Motor neuron (in vitro differentiated cells): ENCODE measurements around the gene RPS6KB2. TPM values are rescaled to one million over a fixed set of nuclear protein-coding genes. Genes with fewer than 3 reads are reported as not detected.

Experiments
- ATAC-seq, 8 experiments: fragments of 200-7000 bp; cut with Tn5 transposase; replicated peaks in 6 of 8; 2 replicates each; pipeline ENCODE4 v1.8.0; 2021; ENCODE audit warnings: mild to moderate bottlenecking in 8 of 8, moderate library complexity in 8 of 8
- H3K27ac ChIP-seq, 2 donors: fragments of 250-450 bp; sonication (Bioruptor Pico); 2 replicates each; pipeline ENCODE4 v1.9.0; 2021; ENCODE audit warnings: antibody characterized with exemption in 2 of 2, mild to moderate bottlenecking in 2 of 2, moderate library complexity in 1 of 2
- H3K4me1 ChIP-seq, 2 donors: fragments of 250-450 bp; sonication (Bioruptor Pico); replicated peaks in 1 of 2; 2 replicates each; pipeline ENCODE4 v1.6.1; 2021; ENCODE audit warnings: antibody characterized with exemption in 2 of 2, mild to moderate bottlenecking in 2 of 2, moderate library complexity in 1 of 2
- H3K4me3 ChIP-seq, 5 donors: fragments of 250-450 bp; sonication (Bioruptor Pico); 2 replicates each; pipeline ENCODE4 v1.9.0; 2021; ENCODE audit warnings: antibody characterized with exemption in 5 of 5, mild to moderate bottlenecking in 5 of 5, moderate library complexity in 4 of 5
- WGBS, 10 experiments: fragments of 450-650 bp; shearing (Covaris generic); methylation state at CpG; one replicate each; pipeline ENCODE4 v1.0.0; 2022; 5-methylcytosine and 5-hydroxymethylcytosine counted together
- in situ Hi-C, 9 experiments: fragments of 400-800 bp; cut with MboI; loops; one replicate each; pipeline ENCODE4 v1.15.0; 2021; ENCODE audit warnings: low sequenced_read_pairs in 9 of 9, low pct_unique_long_range_greater_than_20kb in 2 of 9; ENCODE audit not compliant: unreplicated experiment in 9 of 9
- total RNA-seq, 8 experiments: library from RNA; unstranded; fragments of 300-600 nt; gene quantifications; 2 replicates each; pipeline versions ENCODE4 v1.2.3 to v1.2.4, GENCODE V29; 2022

The RPS6KB2 gene
- total RNA-seq, 8 experiments from 2014 or later, result 21.8 to 48.3 (median 30.6) TPM

DNA sequence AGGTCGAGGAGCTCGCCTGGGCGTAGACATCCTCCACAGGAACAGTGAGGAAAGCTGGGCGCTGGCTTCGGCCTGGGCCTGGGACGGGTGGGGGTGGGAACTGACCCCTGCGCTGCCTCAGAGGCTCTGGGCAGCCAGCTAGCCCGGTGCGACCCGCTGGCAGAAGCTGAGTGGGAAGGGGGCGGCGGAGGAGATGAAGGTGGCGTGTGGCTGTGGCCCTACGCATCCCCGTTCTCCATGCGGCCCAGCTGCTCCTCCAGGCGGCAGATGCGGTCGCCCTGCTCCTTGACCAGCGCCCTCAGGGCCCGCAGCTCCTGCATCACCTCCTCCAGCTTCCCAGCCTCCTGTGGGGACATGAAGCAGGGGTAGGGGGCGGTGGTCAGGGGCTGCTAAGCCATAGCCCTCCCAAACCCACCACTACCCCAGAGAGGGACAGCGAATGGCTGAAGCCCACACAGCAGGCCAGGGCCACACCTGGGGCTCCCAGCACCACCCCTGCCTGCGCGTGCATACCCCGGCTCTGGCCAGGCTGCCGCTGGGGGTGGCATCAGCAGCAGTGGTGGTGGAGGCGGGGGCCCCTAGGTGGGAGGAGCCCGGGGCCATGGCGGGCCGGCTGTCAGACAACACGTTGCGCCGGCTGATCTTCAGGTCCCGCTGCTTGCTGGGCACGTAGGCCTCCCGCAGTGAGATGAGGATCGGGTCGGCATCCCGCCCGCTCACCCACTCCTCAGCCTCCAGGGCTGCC is 10.0 kb downstream of the RPS6KB2 start:
- H3K4me1 ChIP-seq, result peaks cover 0 to 6% of the 10 kb centered on the region in 2 donors
- no peak for ATAC-seq
- in situ Hi-C loops, result no loop called here
- no peak overlapping the region for H3K27ac ChIP-seq
- 60 to 100% methylated on average over 1 to 2 of the region's 41 CpGs; no CpG with 5 or more reads in 8 of the 10 experiments for WGBS, 10 experiments
- no peak overlapping the region for H3K4me3 ChIP-seq

- Histone ChIP-seq H3K4me1 (peaks cover 0 to 6% of the 10 kb centered on the region in 2 donors), H3K27ac (no peak overlapping the region), H3K4me3 (no peak overlapping the region)
- ATAC-seq, result peak in 2 of 8 experiments; percentile 1 to 2
- in situ Hi-C loops, result no loop called here
- WGBS, 10 experiments, result 92 to 100% (median 100%) methylated on average over 1 to 4 of the region's 31 CpGs; no CpG with 5 or more reads in 7 of the 10 experiments
Observed at GRCh38 chr11:67439321-67440228, 11.3 kb downstream of the RPS6KB2 start.

DNA sequence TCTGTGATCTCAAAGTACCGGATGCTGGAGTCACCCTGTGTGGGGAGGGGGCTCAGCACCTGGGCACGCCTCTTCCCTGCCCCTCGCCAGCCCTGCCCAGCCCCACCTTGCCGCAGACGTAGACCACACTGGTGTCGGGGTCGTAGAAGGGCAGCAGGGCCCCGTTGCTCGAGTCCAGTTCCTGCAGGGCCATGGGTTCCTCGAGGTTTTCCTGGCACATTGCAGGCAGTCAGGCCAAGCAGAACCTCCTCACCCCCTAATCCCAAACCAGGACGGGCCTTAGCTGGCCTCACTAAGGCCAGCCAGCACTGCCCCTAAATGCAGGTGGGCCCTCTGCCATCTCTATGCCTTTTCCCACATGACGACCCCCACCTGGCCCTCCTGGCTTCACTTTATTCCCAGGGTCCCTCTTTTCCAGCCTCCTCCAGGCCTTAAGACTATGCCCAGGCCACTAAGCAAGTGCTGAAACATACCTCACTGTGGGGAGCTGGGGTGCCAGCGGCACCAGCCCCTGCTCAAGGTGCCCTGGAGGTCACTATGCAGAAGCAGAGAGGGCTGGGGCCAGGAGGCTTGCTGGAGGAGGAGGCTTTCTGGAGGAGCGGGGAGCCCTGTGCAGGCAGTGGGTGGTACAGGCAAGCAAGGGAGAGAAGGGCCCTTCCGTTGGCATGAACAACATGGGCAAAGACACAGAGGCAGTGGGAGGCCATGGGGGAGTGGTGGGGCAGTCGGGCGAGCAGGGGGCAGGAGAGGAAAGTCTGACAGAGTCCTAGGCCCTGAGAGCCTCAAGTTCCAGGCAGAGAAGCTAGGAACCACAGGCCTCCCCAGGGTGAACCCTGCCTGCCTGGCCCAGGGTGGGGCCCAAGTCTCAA is 12.2 kb downstream of the RPS6KB2 start:
- Histone ChIP-seq H3K4me3 (no peak overlapping the region), H3K27ac (no peak overlapping the region), H3K4me1 (peaks cover 0 to 6% of the 10 kb centered on the region in 2 donors)
- WGBS, 10 experiments, result 60 to 100% (median 86%) methylated on average over 1 to 8 of the region's 17 CpGs; no CpG with 5 or more reads in 3 of the 10 experiments
- ATAC-seq, result no peak
- in situ Hi-C loops, result no loop called here

- in situ Hi-C loops, result no loop called here
- WGBS, 10 experiments, result 77 to 100% (median 94%) methylated on average over 3 to 8 of the region's 21 CpGs; no CpG with 5 or more reads in 7 of the 10 experiments
- Histone ChIP-seq H3K4me1 (peaks cover 0 to 6% of the 10 kb centered on the region in 2 donors), H3K27ac (no peak overlapping the region), H3K4me3 (no peak overlapping the region)
- no peak for ATAC-seq
Observed at GRCh38 chr11:67441098-67441563, 12.8 kb downstream of the RPS6KB2 start.

GRCh38 chr11:67441731-67442351 is 13.5 kb downstream of the RPS6KB2 start:
- ATAC-seq, result no peak
- H3K27ac ChIP-seq, result no peak overlapping the region
- in situ Hi-C loops, result no loop called here
- WGBS, 10 experiments, result 40 to 100% (median 100%) methylated on average over 1 to 12 of the region's 28 CpGs; no CpG with 5 or more reads in 5 of the 10 experiments
- peaks cover 0 to 6% of the 10 kb centered on the region in 2 donors for H3K4me1 ChIP-seq
- H3K4me3 ChIP-seq, result no peak overlapping the region

GRCh38 chr11:67442504-67443404 is 14.5 kb downstream of the RPS6KB2 start:
- 0 to 85% (median 0%) methylated on average over 1 to 4 of the region's 45 CpGs; no CpG with 5 or more reads in 5 of the 10 experiments for WGBS, 10 experiments
- H3K27ac ChIP-seq, result peak overlapping the region; percentile 72 to 80
- H3K4me3 ChIP-seq, result peak overlapping the region; percentile 50 to 99 (median 91)
- peak; percentile 15 to 61 (median 54) for ATAC-seq
- peaks cover 0 to 6% of the 10 kb centered on the region in 2 donors for H3K4me1 ChIP-seq
- in situ Hi-C loops, result no loop called here

DNA sequence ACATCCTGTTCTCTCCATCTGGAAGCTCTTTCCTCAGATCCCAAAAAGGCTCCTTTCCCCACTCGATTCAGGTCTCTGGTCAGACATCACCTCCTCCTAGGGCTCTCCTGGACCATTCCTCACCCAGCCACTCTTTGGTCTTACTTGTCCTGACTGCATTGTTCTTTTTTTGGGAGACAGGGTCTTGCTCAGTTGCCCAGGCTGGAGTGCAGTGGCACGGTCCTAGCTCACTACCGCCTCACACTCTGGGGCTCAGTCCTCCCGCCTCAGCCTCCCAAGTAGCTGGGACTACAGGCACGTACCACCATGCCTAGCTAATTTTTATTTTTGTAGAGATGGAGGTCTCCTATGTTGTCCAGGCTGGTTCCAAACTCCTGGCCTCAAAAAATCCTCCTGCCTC is 17.2 kb downstream of the RPS6KB2 start:
- H3K4me3 ChIP-seq, result no peak overlapping the region
- in situ Hi-C loops, result no loop called here
- no peak for ATAC-seq
- peaks cover 0 to 6% of the 10 kb centered on the region in 2 donors for H3K4me1 ChIP-seq
- no peak overlapping the region for H3K27ac ChIP-seq
- WGBS, 10 experiments, result 50 to 100% (median 66%) methylated on average over 1 to 4 of the region's 5 CpGs; no CpG with 5 or more reads in 4 of the 10 experiments

GRCh38 chr11:67448220-67448609 is 19.9 kb downstream of the RPS6KB2 start:
- 93 to 100% (median 100%) methylated on average over 1 to 3 of the region's 7 CpGs; no CpG with 5 or more reads in 5 of the 10 experiments for WGBS, 10 experiments
- ATAC-seq, result no peak
- no peak overlapping the region for H3K27ac ChIP-seq
- in situ Hi-C loops, result no loop called here
- no peaks in the 10 kb centered on the region for H3K4me1 ChIP-seq
- no peak overlapping the region for H3K4me3 ChIP-seq

DNA sequence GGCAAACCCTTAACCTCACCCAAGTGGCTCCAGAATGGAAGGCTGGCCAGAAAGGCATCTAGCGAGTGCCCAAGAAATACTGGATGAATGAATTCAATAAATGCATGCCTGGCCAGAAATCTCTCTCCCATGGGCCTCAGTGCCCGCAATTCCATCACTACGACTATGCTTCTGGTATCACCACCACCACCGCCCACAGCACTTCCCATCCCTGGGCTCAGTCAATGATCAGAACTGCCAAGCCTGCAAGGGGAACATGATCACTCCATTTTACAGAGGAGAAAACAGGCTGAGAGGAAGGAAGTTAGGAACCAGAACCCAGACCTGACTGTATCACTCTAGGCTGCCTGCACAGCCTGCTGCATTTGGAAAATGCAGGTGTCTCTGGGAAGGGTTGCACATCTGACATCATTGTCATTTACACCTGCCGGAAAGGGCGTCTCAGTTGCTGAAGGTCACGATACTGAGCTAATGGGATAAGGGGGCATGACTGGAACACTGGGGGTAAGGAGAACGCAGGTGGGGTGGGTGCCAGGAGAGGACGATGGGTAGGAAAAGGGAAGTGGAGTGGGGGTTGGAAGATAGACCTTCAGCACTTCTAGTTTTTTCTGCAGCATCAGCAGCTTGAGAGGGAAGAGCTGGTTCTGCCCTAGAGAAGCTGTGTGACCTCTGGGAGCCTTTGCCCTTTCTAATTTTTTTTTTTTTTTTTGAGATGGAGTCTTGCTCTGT is 21.0 kb downstream of the RPS6KB2 start:
- no peak for ATAC-seq
- no peak overlapping the region for H3K27ac ChIP-seq
- no peaks in the 10 kb centered on the region for H3K4me1 ChIP-seq
- in situ Hi-C loops, result no loop called here
- no peak overlapping the region for H3K4me3 ChIP-seq
- 50 to 100% (median 93%) methylated on average over 1 to 7 of the region's 9 CpGs; no CpG with 5 or more reads in 2 of the 10 experiments for WGBS, 10 experiments

GRCh38 chr11:67450796-67451657 is 22.7 kb downstream of the RPS6KB2 start:
- peaks cover 0 to under 1% of the 10 kb centered on the region in 2 donors for H3K4me1 ChIP-seq
- WGBS, 10 experiments, result 30 to 73% (median 50%) methylated on average over 1 to 11 of the region's 25 CpGs; no CpG with 5 or more reads in 5 of the 10 experiments
- in situ Hi-C loops, result no loop called here
- no peak overlapping the region for H3K4me3 ChIP-seq
- ATAC-seq, result no peak
- H3K27ac ChIP-seq, result no peak overlapping the region
